HCT116 (cell line): ENCODE data around the gene PRG2. TPM values are rescaled to one million over a fixed set of nuclear protein-coding genes. Genes with fewer than 3 reads are reported as not detected.

Source experiments
- ATAC-seq: fragments of 200-7000 bp; cut with Tn5 transposase; 2 replicates; pipeline ENCODE4 v1.9.1; 2020; ENCODE audit warnings: mild to moderate bottlenecking, moderate library complexity
- BruUV-seq: library from RNA; stranded (reverse); fragments of 400-500 nt; replicated peaks from 2 replicates; lab custom pipeline; 2021; lab: Mats Ljungman, UMichigan
- CTCF ChIA-PET: fragments of 300-600 bp; sonication (Branson Sonifier 250); formaldehyde crosslinking; loops from one replicate; lab custom pipeline; 2021; ENCODE audit warnings: antibody characterized with exemption; lab: Charles Lee
- POLR2A ChIA-PET: fragments of 300-600, 350-600 bp; sonication (Branson Sonifier 250); formaldehyde crosslinking; loops from one replicate; lab custom pipeline; 2021; ENCODE audit warnings: antibody characterized with exemption; lab: Charles Lee
- RAD21 ChIA-PET, 2 experiments: fragments of 300-600 bp; sonication (Branson Sonifier 250); formaldehyde crosslinking; loops; one replicate each; lab custom pipeline; 2023; ENCODE audit warnings: low total read pairs in 2 of 2; ENCODE audit not compliant: uncharacterized antibody in 2 of 2, unreplicated experiment in 2 of 2, low non-redundant PET in 1 of 2; lab: Charles Lee
- DNase-seq: peaks from one replicate; pipeline ENCODE4 v3.0.0-alpha.2; 2010; ENCODE audit warnings: low read depth, low spot score
- H2AFZ ChIP-seq: fragments of 200-600 bp; shearing (Covaris generic), sonication (generic); 2 replicates; pipeline ENCODE4 v1.6.1; 2017; ENCODE audit warnings: low read depth, mixed run types, mixed read lengths, antibody characterized with exemption, low read length; ENCODE audit not compliant: poor library complexity, severe bottlenecking
- H3K27ac ChIP-seq: 2 replicates; pipeline ENCODE4 v1.5.1; 2012; ENCODE audit warnings: low read depth, low read length
- H3K27me3 ChIP-seq: fragments of 200-600 bp; sonication (generic); 2 replicates; pipeline ENCODE4 v1.6.1; 2016; ENCODE audit warnings: mixed run types, low read length, mixed read lengths; ENCODE audit not compliant: insufficient read depth
- H3K36me3 ChIP-seq, 2 experiments: fragments of 200-500 bp in 1 of 2; fragments of 200-600 bp in 1 of 2; sonication (Bioruptor generic) in 1 of 2; sonication (generic) in 1 of 2; 2 replicates each; pipeline versions ENCODE4 v1.5.1 to v1.6.1; 2014 to 2016; ENCODE audit warnings: low read length in 2 of 2, inconsistent platforms in 1 of 2, mixed read lengths in 1 of 2, mixed run types in 1 of 2; ENCODE audit not compliant: insufficient read depth in 2 of 2, control insufficient read depth in 1 of 2
- H3K4me1 ChIP-seq, 2 experiments: fragments of 200-600 bp in 1 of 2; sonication (generic) in 1 of 2; 2 replicates each; pipeline versions ENCODE4 v1.5.1 to v1.6.1; 2012 to 2017; ENCODE audit warnings: low read length in 2 of 2, inconsistent platforms in 1 of 2, mild to moderate bottlenecking in 1 of 2, mixed read lengths in 1 of 2, mixed run types in 1 of 2, moderate library complexity in 1 of 2; ENCODE audit not compliant: insufficient read depth in 2 of 2, control insufficient read depth in 1 of 2
- H3K4me2 ChIP-seq: fragments of 200-600 bp; sonication (generic); 2 replicates; pipeline ENCODE4 v1.6.1; 2017; ENCODE audit warnings: mixed run types, low read length, mixed read lengths
- H3K4me3 ChIP-seq, 2 experiments: fragments of 200-600 bp in 1 of 2; sonication (generic) in 1 of 2; replicated peaks in 1 of 2; 2 replicates each; pipeline ENCODE4 v1.5.1; 2011 to 2016; ENCODE audit warnings: low read length in 2 of 2, control low read depth in 1 of 2, low read depth in 1 of 2, mild to moderate bottlenecking in 1 of 2, mixed read lengths in 1 of 2, mixed run types in 1 of 2
- H3K79me2 ChIP-seq: fragments of 200-600 bp; sonication (generic); 2 replicates; pipeline ENCODE4 v1.6.1; 2017; ENCODE audit warnings: mild to moderate bottlenecking, mixed run types, low read length, moderate library complexity, mixed read lengths; ENCODE audit not compliant: insufficient read depth
- H3K9ac ChIP-seq: fragments of 200-600 bp; sonication (generic); 2 replicates; pipeline ENCODE4 v1.6.1; 2016; ENCODE audit warnings: low read length, mixed read lengths
- H3K9me2 ChIP-seq: fragments of 200-600 bp; sonication (generic), shearing (Covaris generic); 2 replicates; pipeline ENCODE4 v1.6.1; 2017; ENCODE audit warnings: mixed run types, mild to moderate bottlenecking, moderate library complexity; ENCODE audit not compliant: insufficient read depth
- H3K9me3 ChIP-seq, 2 experiments: fragments of 200-500 bp in 1 of 2; fragments of 200-600 bp in 1 of 2; sonication (Bioruptor generic) in 1 of 2; sonication (generic) in 1 of 2; 2 replicates each; pipeline ENCODE4 v1.6.1; 2014 to 2017; ENCODE audit warnings: low read length in 2 of 2, mixed read lengths in 2 of 2, inconsistent platforms in 1 of 2, low read depth in 1 of 2, mild to moderate bottlenecking in 1 of 2, mixed run types in 1 of 2, moderate library complexity in 1 of 2; ENCODE audit not compliant: control insufficient read depth in 1 of 2, insufficient read depth in 1 of 2
- H4K20me1 ChIP-seq: fragments of 200-600 bp; sonication (generic), shearing (Covaris generic); 2 replicates; pipeline ENCODE4 v1.6.1; 2017; ENCODE audit warnings: mixed run types, mild to moderate bottlenecking, moderate library complexity; ENCODE audit not compliant: insufficient read depth
- ATF3 ChIP-seq: IDR thresholded peaks from 2 replicates; pipeline ENCODE4 v1.6.1; 2012
- CBX3 ChIP-seq: IDR thresholded peaks from 2 replicates; pipeline ENCODE4 v1.6.1; 2012; ENCODE audit warnings: low read depth
- CTCF ChIP-seq, 3 experiments: fragments of 200-600 bp in 1 of 3; sonication (generic) in 1 of 3; IDR thresholded peaks in 2 of 3; conservative IDR thresholded peaks in 1 of 3; 2 replicates each; pipeline ENCODE4 v1.5.1; 2012 to 2017; ENCODE audit warnings: low read depth in 2 of 3, low read length in 2 of 3, antibody characterized with exemption in 1 of 3, borderline replicate concordance in 1 of 3, control low read depth in 1 of 3, mild to moderate bottlenecking in 1 of 3, mixed read lengths in 1 of 3, mixed run types in 1 of 3, moderate library complexity in 1 of 3; ENCODE audit not compliant: insufficient read depth in 1 of 3
- EGR1 ChIP-seq: IDR thresholded peaks from 2 replicates; pipeline ENCODE4 v1.6.1; 2012; ENCODE audit warnings: low read depth
- ELF1 ChIP-seq: IDR thresholded peaks from 2 replicates; pipeline ENCODE4 v1.6.1; 2012; ENCODE audit warnings: low read depth, borderline replicate concordance
- EZH2 ChIP-seq: fragments of 200-600 bp; sonication (generic); IDR thresholded peaks from 2 replicates; pipeline ENCODE4 v1.6.1; 2017; ENCODE audit warnings: antibody characterized with exemption, mixed run types
- EZH2phosphoT487 ChIP-seq: fragments of 200-600 bp; IDR thresholded peaks from 2 replicates; pipeline ENCODE4 v1.6.1; 2018; ENCODE audit warnings: antibody characterized with exemption, borderline replicate concordance
- JUND ChIP-seq: IDR thresholded peaks from 2 replicates; pipeline ENCODE4 v1.6.1; 2012
- REST ChIP-seq: IDR thresholded peaks from 2 replicates; pipeline ENCODE4 v1.6.1; 2012; ENCODE audit warnings: low read depth
- SIN3A ChIP-seq: IDR thresholded peaks from 2 replicates; pipeline ENCODE4 v1.6.1; 2012; ENCODE audit warnings: low read depth
- SP1 ChIP-seq: IDR thresholded peaks from 2 replicates; pipeline ENCODE4 v1.6.1; 2012; ENCODE audit warnings: low read depth
- SRF ChIP-seq: IDR thresholded peaks from 2 replicates; pipeline ENCODE4 v1.6.1; 2012; ENCODE audit warnings: low read depth
- TCF7L2 ChIP-seq: IDR thresholded peaks from 2 replicates; pipeline ENCODE4 v1.7.0; 2011; ENCODE audit warnings: borderline replicate concordance, inconsistent platforms; ENCODE audit not compliant: insufficient read depth, insufficient read length; ENCODE audit errors: extremely low read depth
- YY1 ChIP-seq: IDR thresholded peaks from 2 replicates; pipeline ENCODE4 v1.6.1; 2011; ENCODE audit warnings: low read length, low read depth, moderate library complexity, mild to moderate bottlenecking; ENCODE audit not compliant: insufficient replicate concordance; ENCODE audit errors: extremely low read depth
- ZNF274 ChIP-seq: fragments of 200-500 bp; sonication (Bioruptor generic); IDR thresholded peaks from 2 replicates; pipeline ENCODE4 v1.6.1; 2014; ENCODE audit warnings: mild to moderate bottlenecking, low read depth, low read length, inconsistent platforms
- intact Hi-C: fragments of 100-400 bp; cut with micrococcal nuclease; formaldehyde crosslinking; loops from 2 replicates; pipeline ENCODE4 v1.10.0; 2022
- total RNA-seq: library from RNA; stranded (reverse); gene quantifications from one replicate; pipeline ENCODE4 v1.2.1, GENCODE V29; 2021; ENCODE audit not compliant: unreplicated experiment

The PRG2 gene
- total RNA-seq, 1 experiment from 2014 or later = 0.81 TPM

DNA sequence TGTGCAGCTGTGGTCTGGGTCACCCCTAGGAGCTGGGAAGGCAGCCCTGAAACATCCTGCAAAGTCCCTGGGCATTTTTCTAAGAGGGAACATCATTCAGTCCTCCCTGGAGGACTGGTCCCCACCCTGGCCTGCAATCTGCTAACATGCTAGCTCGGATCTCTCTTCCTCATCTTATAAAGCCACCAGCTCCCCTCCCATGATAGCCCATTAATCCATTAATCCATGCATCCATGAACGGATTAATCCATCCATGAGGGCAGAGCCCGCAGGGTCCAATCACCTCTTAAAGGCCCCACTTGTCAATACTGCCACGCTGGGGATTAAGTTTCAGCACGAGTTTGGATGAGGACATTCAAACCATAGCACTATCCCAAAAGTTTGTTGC, 21.6 kb downstream of the PRG2 start:
- no peak for DNase-seq
- no peak overlapping the region for H2AFZ ChIP-seq
- no peaks in the 10 kb centered on the region for H3K36me3 ChIP-seq
- no peak overlapping the region for H3K4me2 ChIP-seq
- ChIA-PET RAD21 (no interaction called here), CTCF (no interaction called here), POLR2A (no interaction called here)
- H4K20me1 ChIP-seq = no peaks in the 10 kb centered on the region
- TF ChIP-seq EZH2 (no peak), JUND (no peak), CBX3 (no peak), SP1 (no peak)
- H3K27ac ChIP-seq = no peak overlapping the region
- H3K79me2 ChIP-seq = no peaks in the 10 kb centered on the region
- no TSS peak for BruUV-seq
- intact Hi-C loops = no loop called here
- no peaks in the 10 kb centered on the region for H3K9me2 ChIP-seq
- no peaks in the 10 kb centered on the region for H3K4me1 ChIP-seq
- ATAC-seq = no peak
- H3K9ac ChIP-seq = no peak overlapping the region
- H3K9me3 ChIP-seq = no peaks in the 10 kb centered on the region
- no peak overlapping the region for H3K4me3 ChIP-seq
- H3K27me3 ChIP-seq = no peaks in the 10 kb centered on the region

GRCh38 chr11:57368106-57368844, 22.2 kb downstream of the PRG2 start:
- H2AFZ ChIP-seq = no peak overlapping the region
- H3K9ac ChIP-seq = no peak overlapping the region

More at GRCh38 chr11:57368106-57368844, 22.2 kb downstream of the PRG2 start:
- no peaks in the 10 kb centered on the region for H3K9me3 ChIP-seq
- no peaks in the 10 kb centered on the region for H3K4me1 ChIP-seq
- CTCF ChIA-PET = no interaction called here
- no TSS peak for BruUV-seq
- no peaks in the 10 kb centered on the region for H3K79me2 ChIP-seq
- H4K20me1 ChIP-seq = no peaks in the 10 kb centered on the region
- H3K4me2 ChIP-seq = no peak overlapping the region
- intact Hi-C loops = no loop called here
- POLR2A ChIA-PET = no interaction called here
- no peak for DNase-seq
- no peak overlapping the region for H3K4me3 ChIP-seq
- H3K9me2 ChIP-seq = no peaks in the 10 kb centered on the region
- H3K27me3 ChIP-seq = 0 out of 2 replicates have a peak, but pooled peaks cover under 1% of the 10 kb centered on the region
- no peaks in the 10 kb centered on the region for H3K36me3 ChIP-seq
- ATAC-seq = no peak
- no peak overlapping the region for H3K27ac ChIP-seq
- RAD21 ChIA-PET = no interaction called here
- no peak for TF ChIP-seq ELF1
- no peak for TF ChIP-seq EGR1
- TF ChIP-seq ZNF274 = no peak
- no peak for TF ChIP-seq EZH2phosphoT487
- no peak for TF ChIP-seq SP1
- no peak for TF ChIP-seq TCF7L2
- TF ChIP-seq REST = no peak
- TF ChIP-seq ATF3 = no peak
- no peak for TF ChIP-seq SRF
- TF ChIP-seq YY1 = no peak
- TF ChIP-seq CTCF (IDR thresholded peaks at IDR 0.05 in 2 of 3, conservative IDR thresholded peaks at IDR 0.05 in 1 of 3; ENCODE audit: borderline replicate concordance in 1 of 3, insufficient read depth in 1 of 3, low read depth in 2 of 3, low read length in 2 of 3) = no peak
- TF ChIP-seq CBX3 = no peak
- no peak for TF ChIP-seq SIN3A
